ENCODE data around the gene SORCS2. TPM values are rescaled to one million over a fixed set of nuclear protein-coding genes. Genes with fewer than 3 reads are reported as not detected.
A peak's percentile ranks its signal among the peaks of the same experiment; 100 is the strongest.
"Not testable (repeated sequence)": the region's sequence is repeated elsewhere in the genome, so short reads cannot be mapped to it uniquely, and the experiment has no call there.

The SORCS2 gene
- total and polyA plus RNA-seq, 8 donors = 4.6 to 9.7 (median 7.2) TPM

GRCh38 chr4:7213807-7214206 lies 21.5 kb downstream of the SORCS2 start:
- Histone ChIP-seq H3K27me3 (peaks cover 0 to 4% of the 10 kb centered on the region in 2 donors), H3K4me1 (peaks cover 12 to 13% of the 10 kb centered on the region in 2 donors), H3K9me3 (no peaks in the 10 kb centered on the region), H3K27ac (no peak overlapping the region), H3K36me3 (no peaks in the 10 kb centered on the region), H3K4me3 (no peak overlapping the region)
- DNase-seq = peak in 1 of 4 donors; percentile 24
- intact Hi-C loops (cut with DNase I) = no loop called here
- no peak for TF ChIP-seq CTCF (IDR thresholded peaks at IDR 0.05)
- ATAC-seq = no peak

GRCh38 chr4:7214359-7214758 lies 22.0 kb downstream of the SORCS2 start:
- no peak for DNase-seq
- peaks cover 13% of the 10 kb centered on the region in 2 donors for H3K4me1 ChIP-seq

GRCh38 chr4:7215187-7215586 lies 22.8 kb downstream of the SORCS2 start:
- intact Hi-C loops (cut with DNase I); H3K27ac ChIP-seq; ATAC-seq; H3K9me3 ChIP-seq; H3K4me3 ChIP-seq; H3K36me3 ChIP-seq; H3K27me3 ChIP-seq: not testable (repeated sequence)
- DNase-seq = peak in 1 of 4 donors; percentile 43
- peaks cover 13% of the 10 kb centered on the region in 2 donors for H3K4me1 ChIP-seq

More at GRCh38 chr4:7214359-7214758, 22.0 kb downstream of the SORCS2 start:
- intact Hi-C loops (cut with DNase I) = no loop called here
- Histone ChIP-seq H3K27ac (no peak overlapping the region), H3K9me3 (no peaks in the 10 kb centered on the region), H3K36me3 (no peaks in the 10 kb centered on the region), H3K27me3 (peaks cover 0 to 2% of the 10 kb centered on the region in 2 donors), H3K4me3 (no peak overlapping the region)
- no peak for TF ChIP-seq CTCF (IDR thresholded peaks at IDR 0.05)
- no peak for ATAC-seq

GRCh38 chr4:7217039-7217438 lies 24.7 kb downstream of the SORCS2 start:
- no peak for ATAC-seq
- peaks cover 4 to 13% of the 10 kb centered on the region in 2 donors for H3K4me1 ChIP-seq
- H3K4me3 ChIP-seq = no peak overlapping the region
- no peaks in the 10 kb centered on the region for H3K36me3 ChIP-seq
- H3K27ac ChIP-seq = no peak overlapping the region
- H3K9me3 ChIP-seq = no peaks in the 10 kb centered on the region
- intact Hi-C loops (cut with DNase I) = no loop called here
- no peak for TF ChIP-seq CTCF (IDR thresholded peaks at IDR 0.05)
- peak in 1 of 4 donors; percentile 67 for DNase-seq
- no peaks in the 10 kb centered on the region for H3K27me3 ChIP-seq

- ATAC-seq (peak; percentile 95), DNase-seq (peak in 3 of 4 donors; percentile 57 to 85 (median 68))
- intact Hi-C loops (cut with DNase I) = no loop called here
- H3K27me3 ChIP-seq = no peaks in the 10 kb centered on the region
- no peak overlapping the region for H3K4me3 ChIP-seq
- TF ChIP-seq CTCF (IDR thresholded peaks at IDR 0.05) = no peak
- no peaks in the 10 kb centered on the region for H3K9me3 ChIP-seq
- peaks cover 4 to 13% of the 10 kb centered on the region in 2 donors for H3K4me1 ChIP-seq
- H3K36me3 ChIP-seq = no peaks in the 10 kb centered on the region
- peak overlapping the region in 1 of 2 donors; percentile 72 for H3K27ac ChIP-seq
Measured at GRCh38 chr4:7217474-7218321, 25.4 kb downstream of the SORCS2 start.

All from left lung (tissue), 10 donors.